Osteocyte (in vitro differentiated cells): ENCODE results near the gene TAS1R1. TPM values are rescaled to one million over a fixed set of nuclear protein-coding genes. Genes with fewer than 3 reads are reported as not detected.
A peak's percentile ranks its signal among the peaks of the same experiment; 100 is the strongest.

Experiments
- DNase-seq: peaks from one replicate; pipeline ENCODE4 v3.0.0; 2021; ENCODE audit warnings: mixed read lengths; ENCODE audit not compliant: unreplicated experiment; ENCODE audit errors: extremely low spot score
- H3K27ac Mint-ChIP-seq: one replicate; pipeline ENCODE4 v1.8.0; 2021; ENCODE audit warnings: mild to moderate bottlenecking, mixed read lengths; ENCODE audit not compliant: unreplicated experiment
- H3K27me3 Mint-ChIP-seq: one replicate; pipeline ENCODE4 v1.8.0; 2021; ENCODE audit warnings: mixed read lengths; ENCODE audit not compliant: unreplicated experiment
- H3K36me3 Mint-ChIP-seq: one replicate; pipeline ENCODE4 v1.8.0; 2021; ENCODE audit warnings: mixed read lengths; ENCODE audit not compliant: unreplicated experiment
- H3K4me1 Mint-ChIP-seq: one replicate; pipeline ENCODE4 v1.8.0; 2021; ENCODE audit warnings: mixed read lengths; ENCODE audit not compliant: unreplicated experiment
- H3K4me3 Mint-ChIP-seq: one replicate; pipeline ENCODE4 v1.8.0; 2021; ENCODE audit warnings: mild to moderate bottlenecking, moderate library complexity, mixed read lengths; ENCODE audit not compliant: unreplicated experiment
- H3K9me3 Mint-ChIP-seq: one replicate; pipeline ENCODE4 v1.8.0; 2021; ENCODE audit warnings: mixed read lengths; ENCODE audit not compliant: unreplicated experiment
- CTCF ChIP-seq: fragments of 200-600 bp; sonication (generic); IDR thresholded peaks from 2 replicates; pipeline ENCODE4 v1.5.0; 2021; ENCODE audit warnings: antibody characterized with exemption, mild to moderate bottlenecking, moderate library complexity
- total RNA-seq: library from RNA; stranded (reverse); gene quantifications from 2 replicates; pipeline ENCODE4 v1.2.1, GENCODE V29; 2021

TAS1R1 gene
- total RNA-seq, 1 donor from 2014 or later: not detected

GRCh38 chr1:6572653-6573383 lies 17.7 kb downstream of the TAS1R1 start:
- H3K4me3 Mint-ChIP-seq: no peak overlapping the region
- H3K27me3 Mint-ChIP-seq: peaks cover 39% of the 10 kb centered on the region
- no peaks in the 10 kb centered on the region for H3K9me3 Mint-ChIP-seq
- no peak for DNase-seq
- H3K27ac Mint-ChIP-seq: no peak overlapping the region
- no peaks in the 10 kb centered on the region for H3K36me3 Mint-ChIP-seq
- H3K4me1 Mint-ChIP-seq: no peaks in the 10 kb centered on the region
- TF ChIP-seq CTCF: no peak

DNA sequence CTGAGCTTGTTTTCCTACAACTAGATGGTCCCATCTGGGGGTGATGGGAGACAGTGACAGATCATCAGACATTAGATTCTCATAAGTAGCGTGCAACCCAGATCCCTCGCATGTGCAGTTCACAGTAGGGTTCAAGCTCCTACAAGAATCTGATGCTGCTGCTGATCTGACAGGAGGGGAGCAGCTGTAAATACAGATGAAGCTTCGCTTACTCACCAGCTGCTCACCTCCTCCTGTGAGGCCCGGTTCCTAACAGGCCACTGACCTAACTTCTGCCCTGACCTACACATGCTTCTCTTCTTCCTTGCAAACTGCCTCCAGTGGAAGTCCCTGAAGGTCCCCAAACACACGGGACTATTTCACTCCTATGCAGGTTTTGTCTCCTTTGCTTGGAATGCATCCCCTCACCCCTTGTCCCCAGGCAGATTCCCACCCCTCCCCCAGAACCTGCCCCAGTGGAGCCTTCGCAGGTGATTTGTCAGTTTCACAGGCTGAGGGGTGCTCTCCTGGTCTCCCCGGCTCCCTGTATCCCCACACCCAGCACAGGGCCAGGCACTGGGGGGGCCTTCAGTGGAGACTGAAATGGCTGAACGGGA lies 19.0 kb downstream of the TAS1R1 start:
- peaks cover 1% of the 10 kb centered on the region for H3K4me1 Mint-ChIP-seq
- no peaks in the 10 kb centered on the region for H3K9me3 Mint-ChIP-seq
- peaks cover 28% of the 10 kb centered on the region for H3K27me3 Mint-ChIP-seq
- DNase-seq: no peak
- no peak overlapping the region for H3K27ac Mint-ChIP-seq
- TF ChIP-seq CTCF: no peak
- H3K4me3 Mint-ChIP-seq: no peak overlapping the region
- H3K36me3 Mint-ChIP-seq: no peaks in the 10 kb centered on the region

DNA sequence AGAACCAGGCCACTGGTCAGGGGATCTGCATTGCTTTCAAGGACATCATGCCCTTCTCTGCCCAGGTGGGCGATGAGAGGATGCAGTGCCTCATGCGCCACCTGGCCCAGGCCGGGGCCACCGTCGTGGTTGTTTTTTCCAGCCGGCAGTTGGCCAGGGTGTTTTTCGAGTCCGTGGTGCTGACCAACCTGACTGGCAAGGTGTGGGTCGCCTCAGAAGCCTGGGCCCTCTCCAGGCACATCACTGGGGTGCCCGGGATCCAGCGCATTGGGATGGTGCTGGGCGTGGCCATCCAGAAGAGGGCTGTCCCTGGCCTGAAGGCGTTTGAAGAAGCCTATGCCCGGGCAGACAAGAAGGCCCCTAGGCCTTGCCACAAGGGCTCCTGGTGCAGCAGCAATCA lies 19.7 kb downstream of the TAS1R1 start:
- Mint-ChIP-seq H3K27ac (no peak overlapping the region), H3K36me3 (no peaks in the 10 kb centered on the region), H3K4me3 (no peak overlapping the region), H3K9me3 (no peaks in the 10 kb centered on the region), H3K4me1 (peaks cover 8% of the 10 kb centered on the region), H3K27me3 (peaks cover 21% of the 10 kb centered on the region)
- TF ChIP-seq CTCF: no peak
- DNase-seq: no peak

DNA sequence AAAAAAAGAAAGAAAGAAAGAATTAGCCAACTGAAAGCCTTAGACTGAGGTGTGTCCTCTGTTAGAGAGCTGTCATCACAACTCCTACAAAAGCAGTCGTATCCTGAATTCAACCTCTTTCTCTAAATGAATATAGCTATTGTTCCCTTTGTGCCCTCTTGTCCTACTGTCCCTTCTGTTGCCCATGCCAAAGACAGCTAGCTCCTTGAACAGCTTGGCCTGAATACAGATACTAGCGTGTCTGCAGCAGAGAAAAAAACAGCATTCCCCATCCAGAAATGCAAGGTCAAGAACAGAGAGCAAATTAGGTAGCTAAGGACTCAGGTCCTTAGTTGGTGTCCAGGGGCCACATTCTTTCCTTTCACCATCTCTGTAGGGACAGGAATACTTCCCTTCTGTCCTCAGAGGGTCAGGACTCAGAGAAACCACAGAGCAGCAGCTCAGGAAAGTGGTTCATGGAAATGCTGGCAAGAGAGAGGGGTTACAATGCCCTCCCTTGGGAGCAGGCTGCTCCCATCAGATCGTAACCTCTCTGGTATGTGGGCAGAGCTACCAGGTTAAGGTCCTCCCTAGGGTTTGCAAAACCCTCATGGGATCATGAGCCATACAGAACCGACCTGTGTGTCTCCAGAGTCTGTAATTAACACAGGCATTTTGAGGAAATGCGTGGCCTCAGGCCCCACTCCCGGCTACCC lies 22.9 kb downstream of the TAS1R1 start:
- Mint-ChIP-seq H3K9me3 (no peaks in the 10 kb centered on the region), H3K27me3 (peaks cover under 1% of the 10 kb centered on the region), H3K27ac (peak overlapping the region; percentile 50)

More for the DNA sequence above, 22.9 kb downstream of the TAS1R1 start:
- no peak for DNase-seq
- H3K4me1 Mint-ChIP-seq: peaks cover 26% of the 10 kb centered on the region
- peaks cover 3% of the 10 kb centered on the region for H3K36me3 Mint-ChIP-seq
- no peak overlapping the region for H3K4me3 Mint-ChIP-seq
- TF ChIP-seq CTCF: no peak
